GM18861 (cell line): ENCODE data around the gene LCN15.
A peak's percentile ranks its signal among the peaks of the same experiment; 100 is the strongest.
"Not testable (repeated sequence)": the region's sequence is repeated elsewhere in the genome, so short reads cannot be mapped to it uniquely, and the experiment has no call there.

Source experiments
- ATAC-seq: cut with Tn5 transposase; IDR thresholded peaks from one replicate; pipeline ENCODE4 v1.9.1; 2021; ENCODE audit not compliant: unreplicated experiment

LCN15 gene

GRCh38 chr9:136794281-136794999 is 30.1 kb upstream of the LCN15 start:
- ATAC-seq, result no peak

- no peak for ATAC-seq
Observed at GRCh38 chr9:136793086-136793946, 29.0 kb upstream of the LCN15 start.

GRCh38 chr9:136792321-136793085 is 28.2 kb upstream of the LCN15 start:
- no peak for ATAC-seq

- no peak for ATAC-seq
Observed at GRCh38 chr9:136791516-136792276, 27.4 kb upstream of the LCN15 start.

- ATAC-seq, result peak; percentile 65
Observed at GRCh38 chr9:136790640-136791515, 26.6 kb upstream of the LCN15 start, which contains the start of gene TMEM141. TMEM141 (plus strand) TSS chr9:136791344; CDS start chr9:136791371, 27 bp downstream.

- ATAC-seq, result no peak
Observed at GRCh38 chr9:136789523-136789937, 25.2 kb upstream of the LCN15 start.

GRCh38 chr9:136788644-136789522 is 24.6 kb upstream of the LCN15 start:
- ATAC-seq, result not testable (repeated sequence)

GRCh38 chr9:136787690-136788400 is 23.5 kb upstream of the LCN15 start:
- no peak for ATAC-seq

GRCh38 chr9:136786983-136787382 is 22.7 kb upstream of the LCN15 start:
- ATAC-seq, result not testable (repeated sequence)

- no peak for ATAC-seq
Observed at GRCh38 chr9:136786451-136786850, 22.1 kb upstream of the LCN15 start.

GRCh38 chr9:136785565-136786355 is 21.4 kb upstream of the LCN15 start:
- not testable (repeated sequence) for ATAC-seq

GRCh38 chr9:136784997-136785361 is 20.7 kb upstream of the LCN15 start:
- no peak for ATAC-seq

GRCh38 chr9:136784249-136784996 is 20.1 kb upstream of the LCN15 start:
- no peak for ATAC-seq

- ATAC-seq, result no peak
Observed at GRCh38 chr9:136782452-136782851, 18.1 kb upstream of the LCN15 start.

- no peak for ATAC-seq
Observed at GRCh38 chr9:136779808-136780207, 15.5 kb upstream of the LCN15 start.

GRCh38 chr9:136777359-136777758 is 13.0 kb upstream of the LCN15 start:
- no peak for ATAC-seq

- no peak for ATAC-seq
Observed at GRCh38 chr9:136776947-136777346, 12.6 kb upstream of the LCN15 start.
